Measurements from ENCODE around the gene GARNL3.

GRCh38 chr9:127419348-127419747, 154.8 kb downstream of the GARNL3 start:
- TF ChIP-seq CTCF (conservative IDR thresholded peaks at IDR 0.05; ENCODE audit: low read length) = no peak
- no peak for TF ChIP-seq EZH2phosphoT487 (IDR thresholded peaks at IDR 0.05; ENCODE audit: borderline replicate concordance, low read depth, low read length)

Measured in OCI-LY7 (cell line).